ENCODE data around the gene SURF4.

The SURF4 gene

DNA sequence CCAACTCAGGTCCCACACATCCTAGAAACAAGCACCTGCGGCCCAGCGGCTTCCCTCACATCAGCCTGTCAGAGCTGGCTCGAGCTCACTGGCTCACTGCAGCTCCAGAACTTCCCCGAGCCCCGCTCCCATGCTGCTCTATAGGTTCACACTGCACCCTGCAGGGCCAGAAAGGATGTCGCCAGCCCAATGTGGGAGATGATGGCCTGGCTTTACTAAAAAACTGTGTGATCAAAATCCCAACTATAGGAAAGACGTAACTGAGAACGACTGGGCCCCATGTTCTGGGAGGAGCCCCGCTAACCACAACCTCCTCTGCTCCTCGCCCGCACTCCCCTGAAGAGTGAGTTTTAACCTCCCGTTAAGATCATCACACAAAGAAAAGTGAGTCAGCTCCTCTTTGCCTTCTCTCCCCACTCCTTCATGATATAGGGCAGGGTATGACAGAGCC is 4.6 kb downstream of the SURF4 start:
- DNase-seq: no peak

GRCh38 chr9:133370685-133371084 is 5.2 kb downstream of the SURF4 start:
- DNase-seq: no peak

GRCh38 chr9:133369933-133370332 is 5.9 kb downstream of the SURF4 start:
- DNase-seq: no peak

DNA sequence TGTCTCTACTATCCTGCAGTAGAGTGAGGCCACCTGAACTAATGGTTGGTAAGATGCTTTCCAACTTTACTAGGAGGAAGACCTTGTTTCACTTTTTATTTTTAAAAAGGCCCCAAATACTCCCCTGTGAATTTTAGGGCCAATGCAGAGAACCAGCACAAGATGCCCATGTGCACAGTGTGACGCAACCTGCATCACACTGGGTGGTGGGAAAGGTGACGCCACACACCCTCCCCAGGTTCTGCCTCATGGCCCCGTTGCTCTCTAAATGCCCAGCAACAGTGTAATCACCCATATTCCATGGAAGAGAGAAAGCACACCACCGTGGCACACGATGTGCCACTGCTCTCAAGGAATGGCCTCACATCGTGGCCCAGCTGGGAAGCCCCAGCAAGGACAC is 6.4 kb downstream of the SURF4 start:
- DNase-seq: no peak

DNA sequence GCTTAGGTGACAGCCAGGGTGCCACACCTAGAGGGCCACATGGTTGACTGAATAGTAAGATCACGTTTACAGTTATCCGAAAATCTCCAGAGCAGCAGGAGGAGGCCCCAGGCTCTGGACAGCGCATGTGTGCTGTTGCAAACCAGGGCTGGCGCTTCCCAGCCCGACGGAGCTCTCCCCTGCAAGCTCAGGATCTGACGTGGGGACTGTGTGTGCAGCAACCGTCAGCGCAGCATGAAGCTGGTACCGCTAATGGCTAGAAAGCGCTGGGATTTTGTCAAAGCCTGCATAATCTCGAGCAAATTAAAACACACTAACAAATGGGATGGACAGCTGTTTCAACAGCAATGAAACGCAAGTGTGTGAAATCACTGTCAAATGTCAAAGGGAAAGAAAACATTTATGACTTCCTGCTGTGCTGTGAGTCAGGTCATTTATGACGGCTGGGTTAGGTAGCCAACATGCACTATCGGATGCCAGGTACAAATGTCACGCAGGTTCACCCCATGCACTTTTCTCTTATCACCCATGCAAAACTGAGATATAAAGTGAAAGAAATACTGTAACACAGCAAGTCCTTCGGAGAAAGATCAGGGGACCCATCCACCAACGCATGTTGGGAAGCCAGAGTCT is 7.5 kb downstream of the SURF4 start:
- no peak for DNase-seq

DNA sequence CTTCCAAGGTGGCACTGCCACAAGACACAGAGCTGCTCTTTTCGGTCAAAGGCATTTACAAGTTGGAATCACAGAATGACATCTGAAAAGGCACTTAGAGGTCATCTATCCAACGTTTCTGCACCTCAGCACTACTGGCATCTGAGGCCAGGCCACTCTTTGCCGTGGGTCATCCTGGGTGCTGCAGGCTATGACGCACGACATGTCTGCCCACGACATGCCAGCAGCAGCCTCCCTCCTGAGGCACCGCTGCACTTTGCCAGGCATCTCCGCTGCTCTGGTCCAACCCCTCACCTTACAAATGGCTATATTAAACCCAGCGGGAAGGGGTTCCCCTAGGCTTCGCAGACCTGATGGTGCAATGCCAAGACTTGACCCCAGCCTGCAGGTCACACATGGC is 8.1 kb downstream of the SURF4 start:
- no peak for DNase-seq

DNA sequence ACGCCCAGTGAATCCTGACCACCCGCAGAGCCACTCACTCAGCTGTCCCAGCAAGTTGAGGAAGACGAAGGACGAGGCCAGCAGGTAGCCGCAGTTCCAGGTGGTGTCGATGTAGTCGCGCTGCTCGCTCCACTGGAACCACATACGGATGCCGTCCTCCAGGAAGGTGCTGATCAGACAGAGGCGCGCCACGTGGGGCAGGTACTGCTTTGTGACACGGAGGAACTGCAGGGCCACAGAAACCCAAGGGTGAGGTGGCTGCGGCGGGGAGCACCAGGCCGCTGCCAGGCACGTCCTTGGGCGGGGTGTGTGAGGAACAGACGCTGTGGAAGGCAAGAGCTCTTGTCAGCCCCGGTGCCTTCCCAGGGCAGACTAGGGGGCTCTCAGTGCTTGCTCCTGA is 8.6 kb downstream of the SURF4 start:
- no peak for DNase-seq

DNA sequence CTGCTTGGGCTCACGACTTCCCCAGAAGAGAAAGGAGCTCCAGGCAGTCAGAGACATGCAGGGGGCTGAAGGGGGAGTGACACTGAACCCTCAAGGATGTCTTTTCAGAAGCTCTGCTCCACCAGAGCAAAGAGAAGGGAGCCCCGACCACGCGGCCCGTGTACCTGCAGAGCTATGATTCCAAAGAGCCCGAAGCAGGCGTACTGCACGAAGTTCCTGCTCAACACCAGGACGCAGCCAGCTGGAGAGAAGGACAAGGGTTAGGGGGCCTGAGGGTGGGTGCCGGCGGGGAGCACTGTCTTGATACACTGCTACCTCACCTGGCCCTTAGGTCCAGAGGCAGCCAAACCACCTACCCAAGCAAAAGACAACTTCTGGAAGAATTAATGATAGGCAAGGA is 9.4 kb downstream of the SURF4 start:
- DNase-seq: no peak

GRCh38 chr9:133362359-133363044 is 13.4 kb downstream of the SURF4 start:
- no peak for DNase-seq

- no peak for DNase-seq
These were observed 14.3 kb downstream of the SURF4 start for GRCh38 chr9:133361507-133362092.

DNA sequence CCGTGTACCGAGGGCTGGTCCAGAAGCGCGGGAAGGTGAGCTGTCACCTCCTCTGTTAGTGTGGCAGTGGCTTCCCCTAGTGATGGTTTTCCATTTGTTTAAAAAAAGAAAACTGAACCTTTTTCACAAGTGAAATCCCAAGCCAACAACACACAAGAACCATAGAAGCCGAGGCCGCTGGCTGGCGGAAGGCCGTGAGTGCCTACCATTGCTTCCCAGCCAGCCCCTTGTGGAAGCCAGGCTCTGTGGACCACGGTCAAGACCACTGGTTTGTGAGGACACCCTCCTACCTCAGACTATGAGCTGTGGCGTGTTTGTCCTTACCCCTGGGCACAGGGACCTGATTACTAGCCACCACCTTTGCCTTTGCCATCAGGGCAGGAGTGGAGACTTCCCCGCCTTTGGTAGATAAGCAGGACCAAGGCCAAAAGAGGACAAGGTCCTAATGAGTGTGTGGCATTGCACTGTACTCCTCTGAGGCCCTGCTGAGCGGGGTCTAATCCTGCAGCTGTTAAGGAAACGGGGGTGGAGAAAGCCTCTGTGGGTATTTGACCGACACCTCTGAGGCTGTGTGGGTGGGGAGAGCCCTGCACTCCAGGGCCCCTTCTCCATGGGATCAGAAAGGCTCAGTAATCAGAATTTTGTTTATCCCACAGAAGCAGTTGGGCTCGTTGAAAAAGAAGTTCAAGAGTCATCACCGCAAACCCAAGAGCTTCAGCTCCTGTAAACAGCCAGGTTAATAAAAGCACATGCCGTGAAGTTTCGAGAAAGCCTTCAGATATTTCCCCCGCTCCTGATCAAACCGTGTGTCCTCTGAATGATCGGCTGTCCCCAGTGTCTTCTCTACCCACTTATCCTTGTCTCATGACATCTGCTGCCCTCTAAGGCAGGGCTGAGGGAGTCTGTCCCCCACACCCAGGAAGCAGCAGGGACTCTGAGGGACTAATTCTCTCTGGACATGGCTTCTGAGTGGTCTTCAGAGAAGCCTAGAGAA is 15.2 kb downstream of the SURF4 start:
- DNase-seq: no peak

- no peak for DNase-seq
These were observed 16.3 kb downstream of the SURF4 start for GRCh38 chr9:133359399-133360175.

- no peak for DNase-seq
These were observed 18.2 kb downstream of the SURF4 start for GRCh38 chr9:133357656-133358055.

DNA sequence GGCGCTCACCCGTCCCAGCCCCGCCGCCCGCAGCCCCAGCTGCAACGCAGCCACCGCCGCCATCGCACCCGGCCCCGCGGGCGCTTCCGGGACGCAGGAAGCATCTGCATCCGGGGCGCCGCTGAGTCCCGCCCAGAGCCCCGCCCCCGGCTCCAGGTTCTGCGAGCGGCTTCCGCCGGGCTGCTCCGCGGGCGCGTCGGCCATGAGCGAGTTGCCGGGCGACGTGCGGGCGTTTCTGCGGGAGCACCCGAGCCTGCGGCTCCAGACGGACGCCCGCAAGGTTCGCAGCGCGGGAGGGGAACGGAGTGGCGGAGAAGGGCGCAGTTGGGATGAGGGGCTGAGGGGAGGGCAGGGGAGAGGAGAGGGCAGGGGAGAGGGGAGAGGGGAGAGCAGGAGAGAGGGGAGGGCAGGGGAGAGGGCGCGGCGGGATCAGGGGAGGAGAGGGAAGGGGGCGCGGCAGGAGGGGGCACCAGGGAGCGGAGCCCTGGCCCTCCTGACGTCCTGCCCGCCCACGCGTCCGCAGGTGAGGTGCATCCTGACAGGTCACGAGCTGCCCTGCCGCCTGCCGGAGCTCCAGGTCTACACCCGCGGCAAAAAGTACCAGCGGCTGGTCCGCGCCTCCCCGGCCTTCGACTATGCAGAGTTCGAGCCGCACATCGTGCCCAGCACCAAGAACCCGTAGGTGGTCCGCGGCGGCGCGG is 19.3 kb downstream of the SURF4 start, which contains the start of the genes SURF1 and SURF2:
Gene SURF1 (minus strand): TSS at position 97 of the 701 bp plus-strand sequence. CDS start 34 bp downstream, at position 63.
Gene SURF2 (plus strand): TSS at position 160 of the 701 bp plus-strand sequence. CDS start 43 bp downstream, at position 203.
- DNase-seq: peak; percentile 67 to 71

DNA sequence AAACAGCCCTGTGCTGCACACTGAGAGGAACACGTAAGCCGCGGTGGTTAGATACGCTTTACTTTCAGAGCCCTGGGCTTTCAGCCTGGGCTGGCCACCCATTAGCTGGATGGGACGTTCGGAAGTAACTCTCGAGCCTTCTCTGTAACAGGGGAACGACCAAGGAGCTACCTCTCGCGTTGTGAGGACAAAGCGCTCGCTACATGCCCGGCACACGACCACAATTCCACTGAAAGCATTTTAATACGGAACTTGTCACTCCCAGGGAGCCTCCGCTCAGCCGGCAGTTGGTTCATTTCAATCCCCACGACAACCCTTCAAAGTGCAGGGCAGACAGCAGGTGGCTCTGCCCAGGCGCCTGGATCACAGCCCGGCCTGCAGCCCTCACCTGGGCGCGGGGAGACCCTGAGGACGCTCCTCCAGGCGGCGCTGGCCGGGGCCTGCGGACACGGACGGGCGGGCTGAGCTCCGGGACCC is 19.9 kb downstream of the SURF4 start:
- DNase-seq: no peak

GRCh38 chr9:133354766-133355165 is 21.1 kb downstream of the SURF4 start:
- peak; percentile 41 to 60 for DNase-seq

DNA sequence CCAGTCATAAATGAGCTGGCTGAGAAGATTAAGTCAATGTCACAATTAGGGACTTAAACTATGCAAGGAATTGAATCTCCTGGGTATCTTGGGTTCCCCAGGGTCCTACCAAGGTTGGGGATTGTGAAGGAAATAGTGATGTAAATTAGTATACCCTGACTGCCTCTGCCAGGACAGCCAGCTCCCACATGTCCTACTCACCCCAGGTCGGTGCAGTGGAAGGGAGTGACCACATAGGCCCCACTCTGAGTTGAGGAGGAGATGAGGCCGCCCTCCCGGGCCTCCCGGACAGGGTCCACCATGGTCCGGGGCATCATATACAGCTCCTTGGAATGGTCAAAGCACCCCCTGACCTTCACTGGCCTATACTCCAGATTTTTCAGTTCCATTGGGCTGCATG is 22.3 kb downstream of the SURF4 start:
- DNase-seq: no peak

DNA sequence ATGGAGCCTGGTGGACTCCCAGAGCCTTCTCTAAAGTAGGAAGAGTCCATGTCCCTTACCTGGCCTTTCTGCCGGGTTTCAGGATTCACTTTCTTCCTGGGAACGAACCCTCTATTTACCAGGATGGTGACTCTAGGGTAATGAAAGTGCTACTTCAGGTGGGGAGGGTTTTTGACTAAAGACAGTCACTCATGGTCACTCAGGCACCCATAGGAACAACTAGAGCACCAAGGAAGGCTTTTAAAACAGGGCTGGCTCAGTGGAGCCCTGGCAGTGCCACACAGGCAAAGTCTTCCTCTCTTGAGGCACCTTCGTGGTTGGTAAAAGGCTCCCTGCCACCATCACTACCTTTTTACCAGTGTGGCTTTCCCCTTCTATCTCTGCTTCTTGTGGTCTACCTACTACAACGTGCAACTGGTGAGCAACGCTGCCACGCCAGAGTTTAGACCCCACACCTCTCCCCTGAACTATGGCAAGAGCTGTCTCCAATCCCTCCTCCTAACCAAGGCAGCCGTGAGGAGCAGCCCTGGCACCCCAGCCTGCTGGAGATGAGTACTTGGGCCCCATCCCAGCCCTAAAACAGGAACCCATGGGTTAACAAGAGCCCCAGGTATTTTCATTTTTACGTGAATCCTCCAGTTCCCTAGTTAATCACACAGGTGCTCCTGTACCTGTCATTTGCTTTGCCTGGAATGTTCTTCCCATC is 23.1 kb downstream of the SURF4 start:
- no peak for DNase-seq

- peak; percentile 48 to 53 for DNase-seq
These were observed 23.8 kb downstream of the SURF4 start for GRCh38 chr9:133351908-133352634.

GRCh38 chr9:133351526-133351907 is 24.3 kb downstream of the SURF4 start:
- no peak for DNase-seq
